Gastroesophageal sphincter (tissue), 4 donors: ENCODE results near the gene AMZ2. TPM values are rescaled to one million over a fixed set of nuclear protein-coding genes. Genes with fewer than 3 reads are reported as not detected.
"Not testable (repeated sequence)": the region's sequence is repeated elsewhere in the genome, so short reads cannot be mapped to it uniquely, and the experiment has no call there.

Experiments used
- ATAC-seq: fragments of 150-250 bp; one replicate; pipeline ENCODE4 v1.9.1; 2016; ENCODE audit warnings: mild to moderate bottlenecking, moderate library complexity
- H3K27ac ChIP-seq, 4 donors: fragments of 200-600 bp; sonication (generic) in 3 of 4; 1 replicate in 3 of 4; 2 replicates in 1 of 4; pipeline ENCODE4 v1.5.1; 2016 to 2019
- H3K27me3 ChIP-seq: fragments of 200-600 bp; sonication (generic); one replicate; pipeline ENCODE4 v1.5.1; 2019
- H3K36me3 ChIP-seq, 2 donors: fragments of 200-600 bp; sonication (generic); one replicate each; pipeline ENCODE4 v1.5.1; 2019; ENCODE audit warnings: control low read depth in 1 of 2
- H3K4me1 ChIP-seq, 3 donors: fragments of 200-600 bp; sonication (generic); 1 replicate in 2 of 3; 2 replicates in 1 of 3; pipeline ENCODE4 v1.5.1; 2016 to 2019; ENCODE audit warnings: control low read depth in 2 of 3
- H3K4me3 ChIP-seq, 2 donors: fragments of 200-600 bp; sonication (generic); one replicate each; pipeline ENCODE4 v1.5.1; 2019; ENCODE audit warnings: mild to moderate bottlenecking in 1 of 2, moderate library complexity in 1 of 2
- H3K9me3 ChIP-seq, 3 donors: fragments of 200-600 bp; sonication (generic); one replicate each; pipeline ENCODE4 v1.5.1; 2017 to 2019; ENCODE audit warnings: control low read depth in 2 of 3
- EP300 ChIP-seq: sonication (generic); formaldehyde crosslinking; IDR thresholded peaks from one replicate; pipeline ENCODE4 v1.6.1; 2017; ENCODE audit warnings: antibody characterized with exemption, mild to moderate bottlenecking
- POLR2A ChIP-seq, 2 donors: fragments of 450-650 bp; IDR thresholded peaks; one replicate each; pipeline ENCODE4 v1.6.1; 2017; ENCODE audit warnings: antibody characterized with exemption in 2 of 2, mild to moderate bottlenecking in 2 of 2, moderate library complexity in 1 of 2
- POLR2AphosphoS5 ChIP-seq: sonication (generic); formaldehyde crosslinking; IDR thresholded peaks from one replicate; pipeline ENCODE4 v1.6.1; 2017; ENCODE audit warnings: antibody characterized with exemption
- WGBS, 2 donors: methylation state at CpG; one replicate each; pipeline ENCODE4 v1.1.5; 2018; ENCODE audit warnings: low coverage in 1 of 2; 5-methylcytosine and 5-hydroxymethylcytosine counted together
- total RNA-seq, 4 donors: library from RNA; depleted of rRNA; stranded (reverse); fragments of >200 nt; gene quantifications; one replicate each; pipeline ENCODE4 v1.1.0, GENCODE V29; 2016
- TF ChIP-seq, protein P1 (sequence below), 4 experiments: fragments of 200-600 bp in 2 of 4; fragments of 450-650 bp in 2 of 4; sonication (generic) in 1 of 4; IDR thresholded peaks; one replicate each; pipeline ENCODE4 v1.5.1; 2017 to 2019; ENCODE audit warnings: antibody characterized with exemption in 4 of 4, mild to moderate bottlenecking in 2 of 4, moderate library complexity in 2 of 4

Gene AMZ2
- total RNA-seq, 4 donors from 2014 or later: 54.9 to 76.5 (median 59.6) TPM

DNA sequence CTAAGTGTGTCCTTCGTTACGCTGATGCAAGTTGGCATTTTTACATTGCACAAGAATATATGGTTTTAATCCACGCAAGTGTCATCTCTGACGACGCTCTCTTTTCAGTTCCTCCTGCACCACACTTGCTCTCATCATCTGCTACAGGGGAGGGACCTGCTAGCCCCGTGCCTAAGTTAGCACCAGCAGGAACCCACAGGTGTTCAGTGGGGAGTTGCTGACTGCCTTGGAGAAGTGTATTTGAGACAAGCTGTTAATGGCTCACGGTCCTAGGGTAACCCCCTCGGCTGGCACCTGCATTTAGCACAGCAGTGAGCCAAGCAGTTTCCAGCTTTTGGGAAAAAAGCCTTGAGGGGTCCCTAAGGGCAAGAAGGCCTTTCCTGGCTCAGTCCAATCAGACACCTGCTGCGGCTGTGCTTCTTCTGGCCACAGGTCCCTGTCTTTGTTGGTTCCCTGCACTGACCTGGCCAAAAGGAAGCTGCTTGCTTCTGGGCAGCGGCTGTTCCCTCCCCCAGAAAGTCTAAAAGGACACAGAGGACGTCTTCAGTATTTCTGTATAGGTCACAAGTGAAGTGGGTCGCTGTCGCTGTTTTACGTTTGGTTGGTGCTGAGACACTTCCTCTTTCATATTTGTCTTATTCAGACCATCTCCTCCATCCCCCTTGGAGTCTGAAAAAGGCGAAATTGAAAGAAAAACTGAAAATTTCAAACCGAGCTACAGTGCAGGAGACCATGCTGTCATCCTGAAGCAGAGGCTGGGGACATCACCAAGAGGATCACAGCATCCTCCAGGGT is 10.3 kb upstream of the AMZ2 start:
- Histone ChIP-seq H3K4me1 (peaks cover 0 to 16% (median 0%) of the 10 kb centered on the region in 3 donors), H3K27ac (peak overlapping the region; percentile 5 to 74 (median 58))
- H3K27me3 ChIP-seq, H3K36me3 ChIP-seq, H3K4me3 ChIP-seq, H3K9me3 ChIP-seq: not testable (repeated sequence)
- TF ChIP-seq POLR2AphosphoS5: peak; percentile 22
- peak; percentile 45 for ATAC-seq
- 70 to 72% methylated on average over 11 to 13 of the region's 16 CpGs for WGBS, 2 donors

DNA sequence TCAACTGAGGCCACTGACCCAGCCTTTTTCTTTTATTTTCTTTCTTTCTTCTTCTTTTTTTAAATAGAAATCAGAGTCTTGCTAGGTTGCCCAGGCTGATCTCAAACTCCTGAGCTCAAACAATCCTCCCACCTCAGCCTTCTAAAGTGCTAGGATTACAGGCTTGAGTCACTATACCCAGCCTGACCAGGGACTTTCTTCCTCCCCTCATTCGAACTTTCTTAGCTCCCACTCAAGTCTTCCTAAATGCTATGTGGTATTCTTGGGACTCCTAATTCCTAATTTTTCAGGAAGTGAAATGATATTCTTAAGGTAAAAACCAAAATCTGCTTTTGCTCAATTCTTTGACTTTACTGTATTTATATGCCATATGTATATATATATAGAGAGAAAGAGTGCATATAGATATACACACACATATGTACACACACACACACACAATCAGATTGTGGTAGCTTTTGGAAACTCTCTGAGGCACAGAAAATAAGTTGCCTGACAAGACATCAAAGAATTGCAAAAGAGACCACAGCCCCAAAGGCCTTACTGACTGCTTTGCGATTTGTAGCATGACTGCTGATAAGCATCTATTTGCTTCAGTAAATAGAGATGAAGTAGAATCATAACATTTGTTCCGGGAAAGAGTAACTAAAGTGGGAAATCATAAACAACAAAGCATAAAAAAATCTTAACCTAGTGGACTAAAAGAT is 9.5 kb upstream of the AMZ2 start:
- Histone ChIP-seq H3K4me1 (peaks cover 0 to 16% (median 0%) of the 10 kb centered on the region in 3 donors), H3K9me3 (no peaks in the 10 kb centered on the region), H3K36me3 (no peaks in the 10 kb centered on the region), H3K27ac (peak overlapping the region in 2 of 4 donors; percentile 48 to 74), H3K4me3 (no peak overlapping the region), H3K27me3 (no peaks in the 10 kb centered on the region)
- no peak for ATAC-seq
- TF ChIP-seq POLR2AphosphoS5 (peak; percentile 36), EP300 (no peak)
- TF ChIP-seq, protein P1, sequence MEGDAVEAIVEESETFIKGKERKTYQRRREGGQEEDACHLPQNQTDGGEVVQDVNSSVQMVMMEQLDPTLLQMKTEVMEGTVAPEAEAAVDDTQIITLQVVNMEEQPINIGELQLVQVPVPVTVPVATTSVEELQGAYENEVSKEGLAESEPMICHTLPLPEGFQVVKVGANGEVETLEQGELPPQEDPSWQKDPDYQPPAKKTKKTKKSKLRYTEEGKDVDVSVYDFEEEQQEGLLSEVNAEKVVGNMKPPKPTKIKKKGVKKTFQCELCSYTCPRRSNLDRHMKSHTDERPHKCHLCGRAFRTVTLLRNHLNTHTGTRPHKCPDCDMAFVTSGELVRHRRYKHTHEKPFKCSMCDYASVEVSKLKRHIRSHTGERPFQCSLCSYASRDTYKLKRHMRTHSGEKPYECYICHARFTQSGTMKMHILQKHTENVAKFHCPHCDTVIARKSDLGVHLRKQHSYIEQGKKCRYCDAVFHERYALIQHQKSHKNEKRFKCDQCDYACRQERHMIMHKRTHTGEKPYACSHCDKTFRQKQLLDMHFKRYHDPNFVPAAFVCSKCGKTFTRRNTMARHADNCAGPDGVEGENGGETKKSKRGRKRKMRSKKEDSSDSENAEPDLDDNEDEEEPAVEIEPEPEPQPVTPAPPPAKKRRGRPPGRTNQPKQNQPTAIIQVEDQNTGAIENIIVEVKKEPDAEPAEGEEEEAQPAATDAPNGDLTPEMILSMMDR (IDR thresholded peaks at IDR 0.05): no peak
- 43 to 86% methylated on average over 2 to 3 of the region's 3 CpGs for WGBS, 2 donors

DNA sequence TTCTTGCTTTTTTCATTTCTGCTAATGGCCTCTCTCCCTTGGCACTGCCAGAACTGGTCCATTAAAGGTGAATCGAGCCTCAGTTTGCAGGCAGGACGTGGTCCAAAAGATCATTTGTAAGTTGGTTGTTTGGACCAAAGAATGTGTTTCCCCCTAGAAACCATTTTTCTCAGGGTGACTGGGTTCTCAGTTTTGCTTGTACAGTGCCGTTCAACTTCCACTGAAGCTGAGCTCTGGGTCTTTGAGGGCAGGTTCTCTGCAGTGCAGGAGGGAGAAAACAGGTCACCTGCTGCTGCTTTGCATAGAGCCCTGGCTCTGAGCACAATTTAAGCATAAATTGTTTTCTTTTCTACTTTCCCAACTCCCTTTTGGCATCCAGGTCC is 9.0 kb upstream of the AMZ2 start:
- TF ChIP-seq POLR2AphosphoS5 (no peak), POLR2A (IDR thresholded peaks at IDR 0.05) (no peak), EP300 (no peak)
- TF ChIP-seq, protein P1 (IDR thresholded peaks at IDR 0.05): no peak
- WGBS, 2 donors: 51 to 76% methylated on average over 3 of the region's 3 CpGs
- ATAC-seq: no peak
- Histone ChIP-seq H3K9me3 (no peaks in the 10 kb centered on the region), H3K27me3 (no peaks in the 10 kb centered on the region), H3K4me3 (no peak overlapping the region), H3K36me3 (no peaks in the 10 kb centered on the region), H3K27ac (peak overlapping the region in 2 of 4 donors; percentile 1 to 19), H3K4me1 (peaks cover 0 to 16% (median 0%) of the 10 kb centered on the region in 3 donors)

DNA sequence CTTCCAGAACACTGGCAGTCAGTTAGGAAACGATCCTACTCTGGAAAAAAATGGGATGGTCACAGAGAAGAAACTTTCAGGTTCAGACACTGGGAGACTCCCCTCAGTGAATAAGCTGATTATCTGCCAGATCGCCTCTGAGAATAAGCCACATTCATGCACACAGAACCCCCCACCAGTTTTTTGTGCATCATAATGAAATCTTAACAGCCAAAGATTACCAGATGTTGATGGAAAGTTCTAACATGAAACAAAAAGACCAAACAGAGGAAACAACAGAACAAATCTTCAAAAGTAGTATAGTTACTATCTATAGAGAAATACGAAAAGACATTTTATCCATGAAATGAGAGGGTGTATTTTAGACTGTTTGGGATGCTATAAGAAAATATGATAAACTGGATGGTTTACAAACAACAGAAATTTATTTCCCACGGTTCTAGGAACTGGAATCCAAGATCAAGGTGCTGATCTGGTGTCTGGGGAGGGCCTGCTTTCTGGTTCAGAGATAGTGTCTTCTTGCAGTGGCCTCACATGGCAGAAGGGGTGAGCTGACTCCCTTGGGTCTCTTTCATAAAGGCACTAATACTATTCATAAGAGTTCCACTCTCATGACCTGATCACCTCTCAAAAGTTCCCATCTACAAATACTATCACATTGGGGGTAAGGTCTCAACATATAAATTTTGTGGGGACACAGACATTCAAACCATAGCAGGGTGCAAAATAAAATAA is 8.0 kb upstream of the AMZ2 start:
- H3K4me1 ChIP-seq: peaks cover 0 to 16% (median 0%) of the 10 kb centered on the region in 3 donors
- H3K4me3 ChIP-seq: no peak overlapping the region
- H3K9me3 ChIP-seq: no peaks in the 10 kb centered on the region
- peak overlapping the region in 2 of 4 donors; percentile 1 to 19 for H3K27ac ChIP-seq
- no peak for ATAC-seq
- 78 to 82% methylated on average over 3 to 4 of the region's 4 CpGs for WGBS, 2 donors
- H3K27me3 ChIP-seq: no peaks in the 10 kb centered on the region
- TF ChIP-seq POLR2A (IDR thresholded peaks at IDR 0.05): no peak
- TF ChIP-seq POLR2AphosphoS5: no peak
- no peak for TF ChIP-seq EP300
- TF ChIP-seq, protein P1 (IDR thresholded peaks at IDR 0.05): no peak
- H3K36me3 ChIP-seq: no peaks in the 10 kb centered on the region
